ENCODE results near the gene ATP5F1A. TPM values are rescaled to one million over a fixed set of nuclear protein-coding genes. Genes with fewer than 3 reads are reported as not detected.

Gene ATP5F1A
- total RNA-seq, 1 experiment from 2014 or later = 680 TPM

DNA sequence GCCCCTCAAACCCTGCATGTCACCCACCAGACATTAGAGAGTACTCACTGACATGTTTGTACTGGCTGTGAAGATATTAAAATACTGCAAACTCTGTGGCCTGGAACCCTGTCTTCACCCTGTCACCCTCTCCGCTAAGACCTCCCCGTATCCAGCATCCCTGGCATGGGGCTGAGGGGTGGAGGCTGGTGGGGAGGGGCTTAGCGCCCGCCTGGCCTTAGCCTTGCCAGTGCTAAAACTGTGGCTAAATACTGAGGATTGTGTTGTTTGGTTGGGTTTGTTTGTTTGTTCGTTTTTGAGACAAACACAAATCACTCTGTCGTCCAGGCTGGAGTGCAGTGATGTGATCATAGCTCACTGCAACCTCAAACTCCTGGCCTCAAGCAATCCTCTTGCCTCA is 27.9 kb downstream of the ATP5F1A start:
- no peak overlapping the region for H3K27ac ChIP-seq
- no peaks in the 10 kb centered on the region for H3K9me3 ChIP-seq (replicated peaks)
- no peaks in the 10 kb centered on the region for H3K27me3 ChIP-seq (replicated peaks)
- peaks cover 4% of the 10 kb centered on the region; the same call in 1 of the 2 replicates for H3K36me3 ChIP-seq
- DNase-seq (ENCODE audit: low read depth in 1 of 2, low spot score in 2 of 2) = no peak
- no peak overlapping the region for H3K4me3 ChIP-seq
- H3K4me1 ChIP-seq (replicated peaks) = peaks cover 15% of the 10 kb centered on the region

GRCh38 chr18:46069524-46069923 is 28.6 kb downstream of the ATP5F1A start:
- H3K27ac ChIP-seq = no peak overlapping the region
- H3K4me1 ChIP-seq (replicated peaks) = peaks cover 15% of the 10 kb centered on the region
- H3K36me3 ChIP-seq = peaks cover 4% of the 10 kb centered on the region; the same call in 1 of the 2 replicates
- no peaks in the 10 kb centered on the region for H3K27me3 ChIP-seq (replicated peaks)
- no peak overlapping the region for H3K4me3 ChIP-seq
- no peak for DNase-seq (ENCODE audit: low read depth in 1 of 2, low spot score in 2 of 2)
- no peaks in the 10 kb centered on the region for H3K9me3 ChIP-seq (replicated peaks)

DNA sequence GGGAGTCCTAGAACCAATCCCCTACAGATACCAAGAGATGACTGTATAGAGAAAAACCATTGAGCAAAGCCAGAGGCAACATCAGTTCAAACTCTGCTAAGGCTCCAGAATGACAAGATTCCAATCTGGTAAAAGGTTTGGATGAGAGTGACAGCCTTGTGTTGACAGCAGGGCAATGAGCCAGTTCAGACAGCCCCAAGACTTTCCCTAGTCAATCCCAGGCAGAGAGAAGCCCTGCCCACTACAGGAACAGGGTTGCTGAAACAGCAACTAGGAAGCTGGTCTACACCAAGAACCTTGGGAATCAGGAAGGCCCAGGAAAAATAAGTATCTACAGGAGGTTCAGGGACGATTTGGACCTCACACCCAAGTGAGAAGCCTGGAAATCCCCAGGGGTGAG is 29.3 kb downstream of the ATP5F1A start:
- Histone ChIP-seq H3K4me1 (replicated peaks) (peaks cover 12% of the 10 kb centered on the region), H3K36me3 (peaks cover 4% of the 10 kb centered on the region; the same call in 1 of the 2 replicates), H3K27ac (no peak overlapping the region), H3K4me3 (no peak overlapping the region), H3K27me3 (replicated peaks) (no peaks in the 10 kb centered on the region), H3K9me3 (replicated peaks) (no peaks in the 10 kb centered on the region)
- DNase-seq (ENCODE audit: low read depth in 1 of 2, low spot score in 2 of 2) = no peak

DNA sequence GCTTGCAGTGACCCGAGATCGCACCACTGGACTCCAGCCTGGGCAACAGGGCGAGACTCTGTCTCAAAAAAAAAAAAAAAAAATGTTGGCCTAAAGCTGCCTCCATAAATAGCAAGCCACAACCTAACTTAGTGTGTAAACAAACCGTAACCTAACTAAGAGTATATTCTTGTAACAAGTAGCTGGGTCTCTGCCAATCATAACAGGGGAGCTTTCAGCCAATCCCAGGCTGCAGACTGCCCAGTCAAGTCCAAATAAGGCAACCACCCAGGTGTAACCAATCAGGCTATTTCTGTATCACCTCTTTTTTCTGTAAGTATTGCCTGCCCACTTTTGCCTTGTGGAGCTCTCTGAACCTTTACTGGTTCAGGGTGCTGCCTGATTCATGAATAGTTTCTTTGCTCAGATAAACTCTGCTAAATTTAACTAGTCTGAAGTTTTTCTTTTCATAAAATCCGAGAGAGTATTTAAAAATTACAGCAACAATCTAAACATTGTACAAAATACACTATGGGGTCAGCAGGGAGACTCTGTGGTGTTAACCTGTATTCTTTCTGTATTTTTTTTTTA is 30.6 kb downstream of the ATP5F1A start:
- no peaks in the 10 kb centered on the region for H3K27me3 ChIP-seq (replicated peaks)
- H3K4me1 ChIP-seq (replicated peaks) = peaks cover 12% of the 10 kb centered on the region
- no peak overlapping the region for H3K4me3 ChIP-seq
- DNase-seq (ENCODE audit: low read depth in 1 of 2, low spot score in 2 of 2) = no peak
- H3K36me3 ChIP-seq = peaks cover 4% of the 10 kb centered on the region; the same call in 1 of the 2 replicates
- H3K9me3 ChIP-seq (replicated peaks) = no peaks in the 10 kb centered on the region
- no peak overlapping the region for H3K27ac ChIP-seq

- Histone ChIP-seq H3K27ac (no peak overlapping the region), H3K9me3 (replicated peaks) (no peaks in the 10 kb centered on the region), H3K27me3 (replicated peaks) (no peaks in the 10 kb centered on the region), H3K4me1 (replicated peaks) (no peaks in the 10 kb centered on the region), H3K36me3 (no peaks in the 10 kb centered on the region), H3K4me3 (no peak overlapping the region)
- no peak for DNase-seq (ENCODE audit: low read depth in 1 of 2, low spot score in 2 of 2)
These were observed 35.3 kb downstream of the ATP5F1A start for GRCh38 chr18:46062781-46063180.

DNA sequence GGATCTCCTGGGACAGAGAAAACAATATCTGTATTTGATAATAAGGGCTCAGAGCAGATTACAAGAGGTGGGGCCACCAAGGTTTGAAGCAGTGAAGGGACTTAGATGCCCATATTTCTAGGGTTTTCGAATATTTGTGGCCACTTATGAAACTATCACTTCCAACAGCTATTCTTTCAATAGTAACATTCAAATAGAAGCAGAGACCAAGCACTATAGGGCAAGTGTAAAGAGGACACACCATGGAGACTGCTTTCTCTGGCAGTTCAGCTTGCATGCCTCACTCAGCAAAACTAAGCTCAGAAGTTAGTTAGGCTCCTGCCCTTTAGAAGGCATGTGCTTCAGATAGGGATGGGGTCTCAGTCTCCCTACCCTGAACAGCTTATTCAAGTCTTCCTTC is 36.3 kb downstream of the ATP5F1A start:
- H3K9me3 ChIP-seq (replicated peaks) = no peaks in the 10 kb centered on the region
- no peak overlapping the region for H3K4me3 ChIP-seq
- no peak for DNase-seq (ENCODE audit: low read depth in 1 of 2, low spot score in 2 of 2)
- no peaks in the 10 kb centered on the region for H3K27me3 ChIP-seq (replicated peaks)
- no peaks in the 10 kb centered on the region for H3K4me1 ChIP-seq (replicated peaks)
- no peak overlapping the region for H3K27ac ChIP-seq
- no peaks in the 10 kb centered on the region for H3K36me3 ChIP-seq

GRCh38 chr18:46061387-46061786 is 36.7 kb downstream of the ATP5F1A start:
- DNase-seq (ENCODE audit: low read depth in 1 of 2, low spot score in 2 of 2) = no peak
- Histone ChIP-seq H3K36me3 (no peaks in the 10 kb centered on the region), H3K27ac (no peak overlapping the region), H3K9me3 (replicated peaks) (no peaks in the 10 kb centered on the region), H3K4me3 (no peak overlapping the region), H3K4me1 (replicated peaks) (no peaks in the 10 kb centered on the region), H3K27me3 (replicated peaks) (no peaks in the 10 kb centered on the region)

GRCh38 chr18:46060359-46060841 is 37.7 kb downstream of the ATP5F1A start:
- DNase-seq (ENCODE audit: low read depth in 1 of 2, low spot score in 2 of 2) = no peak
- H3K36me3 ChIP-seq = no peaks in the 10 kb centered on the region

DNA sequence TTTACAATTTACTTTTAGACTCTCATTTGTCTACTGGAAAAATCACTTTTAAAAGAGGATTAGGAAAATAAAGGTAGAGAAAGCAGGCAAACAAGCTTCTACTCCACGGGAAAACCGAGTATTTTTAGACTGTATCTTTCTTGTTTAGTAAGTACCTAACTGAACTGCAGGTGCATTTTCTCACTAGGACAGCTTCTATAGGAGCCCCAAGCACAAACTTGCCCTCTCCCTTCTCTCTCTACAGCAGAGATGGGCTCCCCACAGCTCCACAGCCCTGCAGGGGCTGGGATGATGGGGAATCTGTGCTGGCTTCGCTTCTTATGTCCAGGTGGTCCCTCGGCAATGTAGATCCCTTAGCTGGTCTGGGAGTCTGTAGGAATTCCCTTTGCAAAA is 42.3 kb downstream of the ATP5F1A start:
- H3K4me1 ChIP-seq (replicated peaks) = no peaks in the 10 kb centered on the region
- no peaks in the 10 kb centered on the region for H3K27me3 ChIP-seq (replicated peaks)
- H3K9me3 ChIP-seq (replicated peaks) = no peaks in the 10 kb centered on the region; the same call in 1 of the 2 replicates
- H3K4me3 ChIP-seq = no peak overlapping the region
- H3K36me3 ChIP-seq = no peaks in the 10 kb centered on the region
- DNase-seq (ENCODE audit: low read depth in 1 of 2, low spot score in 2 of 2) = no peak
- H3K27ac ChIP-seq = no peak overlapping the region

More at GRCh38 chr18:46060359-46060841, 37.7 kb downstream of the ATP5F1A start:
- no peaks in the 10 kb centered on the region for H3K27me3 ChIP-seq (replicated peaks)
- H3K27ac ChIP-seq = no peak overlapping the region
- no peaks in the 10 kb centered on the region for H3K9me3 ChIP-seq (replicated peaks)
- H3K4me3 ChIP-seq = no peak overlapping the region
- no peaks in the 10 kb centered on the region for H3K4me1 ChIP-seq (replicated peaks)

GRCh38 chr18:46054956-46055837 is 42.9 kb downstream of the ATP5F1A start:
- no peak overlapping the region for H3K4me3 ChIP-seq
- no peak for DNase-seq (ENCODE audit: low read depth in 1 of 2, low spot score in 2 of 2)

DNA sequence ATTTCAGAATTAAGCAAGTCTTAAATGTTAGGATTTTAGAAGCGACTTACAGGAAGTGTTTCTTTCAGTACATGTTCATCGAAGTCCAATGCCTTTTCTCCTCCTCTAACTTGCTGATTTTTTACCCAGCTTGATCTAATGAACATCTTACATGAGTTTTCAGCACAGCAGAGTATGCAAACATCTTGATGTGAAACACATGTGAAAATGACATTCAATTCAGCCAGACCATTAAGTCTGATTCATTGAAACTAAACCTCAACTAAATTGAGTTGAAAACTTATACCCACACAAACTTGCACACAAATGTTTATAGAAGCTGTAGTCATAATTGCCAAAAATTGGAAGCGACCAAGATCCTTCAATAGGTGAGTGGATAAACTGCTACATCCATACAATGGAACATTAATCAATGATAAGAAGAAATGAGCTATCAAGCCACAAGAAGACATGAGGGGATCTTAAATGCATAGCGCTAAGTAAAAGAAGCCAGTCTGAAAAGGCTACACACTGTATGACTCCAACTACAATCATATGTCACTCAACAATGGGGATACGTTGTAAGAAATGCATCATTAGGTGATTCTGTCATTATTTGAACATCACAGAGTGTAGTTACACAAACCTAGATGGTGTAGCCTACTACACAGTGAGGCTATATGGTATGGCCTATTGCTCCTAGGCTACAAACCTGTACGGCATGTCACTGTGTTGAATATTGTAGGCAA is 44.6 kb downstream of the ATP5F1A start:
- H3K27ac ChIP-seq = no peak overlapping the region
- no peaks in the 10 kb centered on the region for H3K4me1 ChIP-seq (replicated peaks)
- DNase-seq (ENCODE audit: low read depth in 1 of 2, low spot score in 2 of 2) = no peak
- no peak overlapping the region for H3K4me3 ChIP-seq
- no peaks in the 10 kb centered on the region for H3K27me3 ChIP-seq (replicated peaks)
- H3K36me3 ChIP-seq = no peaks in the 10 kb centered on the region
- no peaks in the 10 kb centered on the region; the same call in 1 of the 2 replicates for H3K9me3 ChIP-seq (replicated peaks)

More at GRCh38 chr18:46054956-46055837, 42.9 kb downstream of the ATP5F1A start:
- Histone ChIP-seq H3K9me3 (replicated peaks) (no peaks in the 10 kb centered on the region; the same call in 1 of the 2 replicates), H3K4me1 (replicated peaks) (no peaks in the 10 kb centered on the region), H3K27ac (no peak overlapping the region), H3K36me3 (no peaks in the 10 kb centered on the region), H3K27me3 (replicated peaks) (no peaks in the 10 kb centered on the region)

DNA sequence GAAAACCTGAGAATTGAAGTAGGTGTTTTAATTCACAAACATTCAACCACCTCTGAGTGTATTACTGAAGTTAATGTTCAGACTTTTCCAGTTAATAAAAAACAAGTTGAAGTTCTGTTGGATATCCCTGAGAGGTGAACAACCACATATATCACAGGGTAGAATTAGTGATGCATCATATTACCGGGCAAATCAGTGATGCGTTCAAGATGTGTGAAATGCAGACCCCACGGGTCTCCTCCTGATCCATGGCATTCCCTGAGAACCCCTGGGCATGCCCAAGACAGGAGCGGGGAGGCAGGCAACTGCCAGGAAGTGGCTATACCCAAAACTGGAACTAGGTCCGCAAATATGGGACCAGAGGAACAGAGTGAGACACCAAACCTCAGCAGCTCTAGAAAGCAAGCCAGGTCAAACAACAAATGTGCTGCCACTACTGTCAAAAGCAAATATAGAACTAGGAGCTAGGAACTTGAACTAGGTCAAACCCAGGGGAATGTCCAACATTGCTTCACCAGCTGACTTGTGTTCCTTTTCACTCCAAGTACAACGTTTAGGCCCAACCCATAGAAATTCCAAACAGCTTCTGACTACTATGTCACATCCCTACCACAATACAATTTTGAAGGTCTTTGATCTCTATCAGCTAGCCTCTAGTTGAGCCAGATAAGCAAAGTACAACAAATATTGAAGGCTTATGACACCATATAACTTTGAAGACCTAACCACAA is 46.2 kb downstream of the ATP5F1A start:
- no peaks in the 10 kb centered on the region for H3K27me3 ChIP-seq (replicated peaks)
- H3K36me3 ChIP-seq = no peaks in the 10 kb centered on the region
- no peaks in the 10 kb centered on the region for H3K4me1 ChIP-seq (replicated peaks)
- no peak overlapping the region for H3K27ac ChIP-seq
- no peaks in the 10 kb centered on the region; the same call in 1 of the 2 replicates for H3K9me3 ChIP-seq (replicated peaks)
- DNase-seq (ENCODE audit: low read depth in 1 of 2, low spot score in 2 of 2) = no peak
- H3K4me3 ChIP-seq = no peak overlapping the region

DNA sequence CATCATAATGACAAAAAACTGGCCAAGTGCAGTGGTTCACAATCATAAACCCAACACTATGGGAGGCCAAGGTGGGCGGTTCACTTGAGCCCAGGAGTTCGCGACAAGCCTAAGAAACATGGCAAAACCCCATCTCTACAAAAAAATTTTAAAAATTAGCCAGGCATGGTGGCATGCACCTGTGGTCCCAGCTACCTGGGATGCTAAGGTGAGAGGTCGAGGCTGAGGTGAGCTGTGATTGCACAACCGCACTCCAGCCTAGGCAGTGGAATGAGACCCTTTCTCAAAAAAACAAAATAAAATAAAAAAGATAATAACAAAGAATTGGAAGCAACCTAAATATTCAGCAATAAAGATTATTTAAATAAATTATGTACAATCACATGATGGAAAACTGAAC is 47.8 kb downstream of the ATP5F1A start:
- no peaks in the 10 kb centered on the region for H3K4me1 ChIP-seq (replicated peaks)
- no peaks in the 10 kb centered on the region for H3K36me3 ChIP-seq
- no peaks in the 10 kb centered on the region for H3K27me3 ChIP-seq (replicated peaks)
- no peak for DNase-seq (ENCODE audit: low read depth in 1 of 2, low spot score in 2 of 2)
- no peak overlapping the region for H3K4me3 ChIP-seq
- H3K9me3 ChIP-seq (replicated peaks) = no peaks in the 10 kb centered on the region; the same call in 1 of the 2 replicates
- no peak overlapping the region for H3K27ac ChIP-seq

Data from SJSA1 (cell line).